ENCODE results near the gene S100A16. TPM values are rescaled to one million over a fixed set of nuclear protein-coding genes. Genes with fewer than 3 reads are reported as not detected.

The S100A16 gene
- polyA plus RNA-seq, 1 donor (not counting 4 experiments of a cell fraction or from before 2014, with no cell fraction given), result 1,620 TPM

DNA sequence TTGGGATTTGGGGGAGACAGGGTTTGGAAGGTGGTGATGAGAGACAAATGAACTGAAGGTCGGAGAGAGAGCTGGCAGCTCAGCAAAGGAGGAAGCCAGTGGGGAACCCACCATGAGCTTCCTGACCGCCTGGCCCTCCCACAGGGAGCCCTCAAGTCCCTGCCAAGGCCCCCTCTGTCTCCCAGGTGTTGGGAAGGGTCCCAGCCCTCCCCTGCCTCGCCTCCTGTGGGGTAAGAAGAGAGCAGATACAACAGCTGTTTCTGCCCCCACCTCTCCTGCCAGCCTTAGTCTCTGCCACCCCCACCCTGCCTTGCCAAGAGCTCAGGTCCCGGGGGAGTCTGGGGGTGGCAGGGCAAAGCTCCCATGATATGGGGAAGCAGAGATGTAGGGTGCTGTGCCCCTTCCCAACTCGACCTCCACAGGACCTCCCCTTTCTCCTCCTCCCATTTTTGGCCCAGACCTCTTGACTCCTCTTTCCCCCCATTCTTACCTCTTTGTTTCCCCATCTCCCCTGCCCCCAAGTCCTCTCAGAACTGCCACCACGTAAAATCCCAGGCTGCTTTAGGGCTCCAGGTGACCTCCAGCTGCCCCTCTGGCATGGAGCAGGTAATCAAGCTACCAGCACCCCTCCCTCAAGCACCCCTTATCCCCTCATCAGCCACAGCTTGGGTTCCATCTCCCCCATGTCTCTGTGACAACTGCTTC is 15.9 kb upstream of the S100A16 start:
- peaks cover 6% of the 10 kb centered on the region for H3K9me1 ChIP-seq (ENCODE audit: control insufficient read depth, extremely low read depth, insufficient read depth, low read length)
- no peak overlapping the region for H3K4me3 ChIP-seq (ENCODE audit: control insufficient read depth in 2 of 3, extremely low read depth in 1 of 3, insufficient read depth in 2 of 3, low read depth in 1 of 3, low read length in 3 of 3)
- H3K4me1 ChIP-seq (ENCODE audit: control insufficient read depth, extremely low read depth, insufficient read depth, low read length), result peaks cover 25% of the 10 kb centered on the region
- H2AFZ ChIP-seq (ENCODE audit: control insufficient read depth, low read length), result no peak overlapping the region
- DNase-seq (ENCODE audit: low read depth, low spot score) (no peak), FAIRE-seq (no peak)
- no peak overlapping the region for H3K27ac ChIP-seq (ENCODE audit: control insufficient read depth, insufficient read depth, low read length)
- H4K20me1 ChIP-seq (ENCODE audit: control insufficient read depth, extremely low read depth, insufficient read depth, low read length), result no peaks in the 10 kb centered on the region
- H3K9me3 ChIP-seq (ENCODE audit: control insufficient read depth, low read depth, low read length), result no peaks in the 10 kb centered on the region
- H3K27me3 ChIP-seq (ENCODE audit: control insufficient read depth, extremely low read depth, insufficient read depth, low read length), result no peaks in the 10 kb centered on the region
- H3K36me3 ChIP-seq (ENCODE audit: control insufficient read depth in 2 of 2, extremely low read depth in 1 of 2, insufficient read depth in 2 of 2, low read length in 2 of 2), result peaks cover 8 to 15% of the 10 kb centered on the region in 2 experiments
- no peak overlapping the region for H3K4me2 ChIP-seq (ENCODE audit: control insufficient read depth, extremely low read depth, insufficient read depth, low read depth, low read length)
- TF ChIP-seq, protein P1, sequence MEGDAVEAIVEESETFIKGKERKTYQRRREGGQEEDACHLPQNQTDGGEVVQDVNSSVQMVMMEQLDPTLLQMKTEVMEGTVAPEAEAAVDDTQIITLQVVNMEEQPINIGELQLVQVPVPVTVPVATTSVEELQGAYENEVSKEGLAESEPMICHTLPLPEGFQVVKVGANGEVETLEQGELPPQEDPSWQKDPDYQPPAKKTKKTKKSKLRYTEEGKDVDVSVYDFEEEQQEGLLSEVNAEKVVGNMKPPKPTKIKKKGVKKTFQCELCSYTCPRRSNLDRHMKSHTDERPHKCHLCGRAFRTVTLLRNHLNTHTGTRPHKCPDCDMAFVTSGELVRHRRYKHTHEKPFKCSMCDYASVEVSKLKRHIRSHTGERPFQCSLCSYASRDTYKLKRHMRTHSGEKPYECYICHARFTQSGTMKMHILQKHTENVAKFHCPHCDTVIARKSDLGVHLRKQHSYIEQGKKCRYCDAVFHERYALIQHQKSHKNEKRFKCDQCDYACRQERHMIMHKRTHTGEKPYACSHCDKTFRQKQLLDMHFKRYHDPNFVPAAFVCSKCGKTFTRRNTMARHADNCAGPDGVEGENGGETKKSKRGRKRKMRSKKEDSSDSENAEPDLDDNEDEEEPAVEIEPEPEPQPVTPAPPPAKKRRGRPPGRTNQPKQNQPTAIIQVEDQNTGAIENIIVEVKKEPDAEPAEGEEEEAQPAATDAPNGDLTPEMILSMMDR (optimal IDR thresholded peaks at IDR 0.05 in 1 of 3, IDR thresholded peaks at IDR 0.05 in 1 of 3, conservative IDR thresholded peaks at IDR 0.05 in 1 of 3; ENCODE audit: extremely low read depth in 1 of 3, insufficient read depth in 2 of 3, low read length in 3 of 3), result no peak
- TF ChIP-seq EZH2 (IDR thresholded peaks at IDR 0.05; ENCODE audit: low read length), result no peak
- dilution Hi-C loops (cut with MboI; ENCODE audit: extremely low pct_ligation_motif_present, low sequenced_read_pairs), result no loop called here
- H3K9ac ChIP-seq (ENCODE audit: control insufficient read depth, extremely low read depth, insufficient read depth, low read length), result no peak overlapping the region
- peaks cover 17% of the 10 kb centered on the region for H3K79me2 ChIP-seq (ENCODE audit: control insufficient read depth, insufficient read depth, low read length)

- peak within 1 kb of the TSS; percentile 98 for H3K9ac ChIP-seq (ENCODE audit: control insufficient read depth, extremely low read depth, insufficient read depth, low read length)
Measured at GRCh38 chr1:153627715-153628626, 15.0 kb upstream of the S100A16 start, which contains the start of gene S100A1. TSS of gene S100A1 (plus strand) at chr1:153628434. CDS start at chr1:153630522, 2,088 bp downstream.

More at GRCh38 chr1:153627715-153628626, 15.0 kb upstream of the S100A16 start, which contains the start of gene S100A1:
- TF ChIP-seq, protein P1 (optimal IDR thresholded peaks at IDR 0.05 in 1 of 3, IDR thresholded peaks at IDR 0.05 in 1 of 3, conservative IDR thresholded peaks at IDR 0.05 in 1 of 3; ENCODE audit: extremely low read depth in 1 of 3, insufficient read depth in 2 of 3, low read length in 3 of 3), result peak in 1 of 3 experiments; percentile 35
- TF ChIP-seq EZH2 (IDR thresholded peaks at IDR 0.05; ENCODE audit: low read length), result no peak
- peaks cover 6% of the 10 kb centered on the region for H3K9me1 ChIP-seq (ENCODE audit: control insufficient read depth, extremely low read depth, insufficient read depth, low read length)
- H3K36me3 ChIP-seq (ENCODE audit: control insufficient read depth in 2 of 2, extremely low read depth in 1 of 2, insufficient read depth in 2 of 2, low read length in 2 of 2), result peaks cover 12 to 15% of the 10 kb centered on the region in 2 experiments
- H3K4me3 ChIP-seq (ENCODE audit: control insufficient read depth in 2 of 3, extremely low read depth in 1 of 3, insufficient read depth in 2 of 3, low read depth in 1 of 3, low read length in 3 of 3), result peak within 1 kb of the TSS; percentile 56 to 92 (median 87)
- peak within 1 kb of the TSS; percentile 94 for H3K27ac ChIP-seq (ENCODE audit: control insufficient read depth, insufficient read depth, low read length)
- peak within 1 kb of the TSS; percentile 79 for H2AFZ ChIP-seq (ENCODE audit: control insufficient read depth, low read length)
- H3K79me2 ChIP-seq (ENCODE audit: control insufficient read depth, insufficient read depth, low read length), result peaks cover 17% of the 10 kb centered on the region
- peaks cover 19% of the 10 kb centered on the region for H3K4me1 ChIP-seq (ENCODE audit: control insufficient read depth, extremely low read depth, insufficient read depth, low read length)
- no peaks in the 10 kb centered on the region for H4K20me1 ChIP-seq (ENCODE audit: control insufficient read depth, extremely low read depth, insufficient read depth, low read length)
- no peaks in the 10 kb centered on the region for H3K27me3 ChIP-seq (ENCODE audit: control insufficient read depth, extremely low read depth, insufficient read depth, low read length)
- H3K4me2 ChIP-seq (ENCODE audit: control insufficient read depth, extremely low read depth, insufficient read depth, low read depth, low read length), result peak within 1 kb of the TSS; percentile 100
- FAIRE-seq (no peak), DNase-seq (ENCODE audit: low read depth, low spot score) (no peak)
- H3K9me3 ChIP-seq (ENCODE audit: control insufficient read depth, low read depth, low read length), result no peaks in the 10 kb centered on the region
- dilution Hi-C loops (cut with MboI; ENCODE audit: extremely low pct_ligation_motif_present, low sequenced_read_pairs), result no loop called here

Measured in keratinocyte (primary cell).